Neural progenitor cell (in vitro differentiated cells): ENCODE measurements around the gene PIP5K1A.

Source experiments
- CTCF ChIP-seq: fragments of 200-600 bp; sonication (generic); IDR thresholded peaks from 2 replicates; pipeline ENCODE4 v1.5.1; 2017; ENCODE audit warnings: antibody characterized with exemption, mild to moderate bottlenecking
- EZH2 ChIP-seq: fragments of 200-600 bp; sonication (generic); IDR thresholded peaks from 2 replicates; pipeline ENCODE4 v1.6.1; 2017; ENCODE audit warnings: antibody characterized with exemption, mild to moderate bottlenecking, moderate library complexity

- TF ChIP-seq EZH2: no peak
- peak; percentile 53 for TF ChIP-seq CTCF
Observed at GRCh38 chr1:151175863-151176262, 22.5 kb upstream of the PIP5K1A start, which contains the start of gene TMOD4.
